Colonic mucosa (tissue), 4 donors: ENCODE measurements around the gene UGT1A10. TPM values are rescaled to one million over a fixed set of nuclear protein-coding genes. Genes with fewer than 3 reads are reported as not detected.
A peak's percentile ranks its signal among the peaks of the same experiment; 100 is the strongest.

ENCODE experiments used
- DNase-seq: peaks from one replicate; pipeline ENCODE4 v3.0.0-alpha.2; 2020
- H3K27ac ChIP-seq: fragments of 200-600 bp; one replicate; pipeline ENCODE4 v1.8.0; 2021
- H3K27me3 ChIP-seq: fragments of 200-600 bp; one replicate; pipeline ENCODE4 v1.8.0; 2021
- H3K36me3 ChIP-seq: fragments of 200-600 bp; one replicate; pipeline ENCODE4 v1.8.0; 2021
- H3K4me1 ChIP-seq: fragments of 200-600 bp; one replicate; pipeline ENCODE4 v1.8.0; 2021; ENCODE audit warnings: mild to moderate bottlenecking
- H3K4me3 ChIP-seq: fragments of 200-600 bp; one replicate; pipeline ENCODE4 v1.8.0; 2021
- H3K9ac ChIP-seq, 2 donors: one replicate each; pipeline ENCODE4 v1.7.0; 2013; ENCODE audit warnings: control low read depth in 2 of 2, low read depth in 2 of 2, low read length in 2 of 2
- H3K9me3 ChIP-seq: fragments of 200-600 bp; one replicate; pipeline ENCODE4 v1.8.0; 2021
- CTCF ChIP-seq: fragments of 200-600 bp; IDR thresholded peaks from one replicate; pipeline ENCODE4 v1.8.0; 2022; ENCODE audit warnings: antibody characterized with exemption, mild to moderate bottlenecking
- intact Hi-C: fragments of 100-400 bp; cut with DNase I; formaldehyde crosslinking; loops from one replicate; pipeline ENCODE4 v1.14.1; 2022
- total RNA-seq, 2 donors: library from RNA; stranded (reverse); fragmentation: NEBNext Ultra II Directional in 1 of 2; extraction: Animal tissue kit (Norgen Biotek cat#: 25700) in 1 of 2; gene quantifications; one replicate each; pipeline ENCODE4 v1.2.1, GENCODE V29; 2021
- donor health status: healthy.
- donor health status: DM: no; HTN: no; CAD: no.
- donor health status: DM: no; HTN: no; CAD: no.

UGT1A10 gene
- total RNA-seq, 2 donors from 2014 or later = 45.2 to 82.9 TPM

GRCh38 chr2:233795735-233796171 lies 159.5 kb downstream of the UGT1A10 start:
- no peak for TF ChIP-seq CTCF
- peak; percentile 12 for DNase-seq
- intact Hi-C loops = no loop called here
- H3K27ac ChIP-seq = no peak overlapping the region
- no peaks in the 10 kb centered on the region for H3K9me3 ChIP-seq
- no peaks in the 10 kb centered on the region for H3K36me3 ChIP-seq
- no peaks in the 10 kb centered on the region for H3K4me1 ChIP-seq
- H3K4me3 ChIP-seq = no peak overlapping the region
- no peaks in the 10 kb centered on the region for H3K27me3 ChIP-seq
- H3K9ac ChIP-seq = no peak overlapping the region

- no peak for TF ChIP-seq CTCF
- no peak overlapping the region for H3K9ac ChIP-seq
- no peak overlapping the region for H3K4me3 ChIP-seq
- no peak for DNase-seq
- H3K4me1 ChIP-seq = no peaks in the 10 kb centered on the region
- no peaks in the 10 kb centered on the region for H3K36me3 ChIP-seq
- no peaks in the 10 kb centered on the region for H3K9me3 ChIP-seq
- no peaks in the 10 kb centered on the region for H3K27me3 ChIP-seq
- intact Hi-C loops = no loop called here
- no peak overlapping the region for H3K27ac ChIP-seq
Observed at GRCh38 chr2:233796254-233796653, 160.0 kb downstream of the UGT1A10 start.

- Histone ChIP-seq H3K27ac (no peak overlapping the region), H3K36me3 (no peaks in the 10 kb centered on the region), H3K27me3 (no peaks in the 10 kb centered on the region), H3K4me3 (no peak overlapping the region), H3K4me1 (no peaks in the 10 kb centered on the region), H3K9me3 (no peaks in the 10 kb centered on the region), H3K9ac (no peak overlapping the region)
- intact Hi-C loops = no loop called here
- DNase-seq = no peak
- TF ChIP-seq CTCF = no peak
Observed at GRCh38 chr2:233798335-233799086, 162.3 kb downstream of the UGT1A10 start.

- no peak overlapping the region for H3K27ac ChIP-seq
- H3K4me1 ChIP-seq = no peaks in the 10 kb centered on the region
- no peaks in the 10 kb centered on the region for H3K36me3 ChIP-seq
- H3K9ac ChIP-seq = no peak overlapping the region
- no peak for TF ChIP-seq CTCF
- H3K4me3 ChIP-seq = no peak overlapping the region
- intact Hi-C loops = no loop called here
- no peaks in the 10 kb centered on the region for H3K9me3 ChIP-seq
- H3K27me3 ChIP-seq = no peaks in the 10 kb centered on the region
- DNase-seq = no peak
Observed at GRCh38 chr2:233799087-233799665, 162.9 kb downstream of the UGT1A10 start.

- H3K36me3 ChIP-seq = no peaks in the 10 kb centered on the region
- no peak overlapping the region for H3K9ac ChIP-seq
- intact Hi-C loops = no loop called here
- DNase-seq = no peak
- H3K27ac ChIP-seq = no peak overlapping the region
- H3K4me3 ChIP-seq = no peak overlapping the region
- no peaks in the 10 kb centered on the region for H3K9me3 ChIP-seq
- TF ChIP-seq CTCF = no peak
- H3K4me1 ChIP-seq = no peaks in the 10 kb centered on the region
- H3K27me3 ChIP-seq = no peaks in the 10 kb centered on the region
Observed at GRCh38 chr2:233799716-233800115, 163.5 kb downstream of the UGT1A10 start.
